GM18909 (cell line): ENCODE measurements around the gene CRHR1.
"Not testable (repeated sequence)": the region's sequence is repeated elsewhere in the genome, so short reads cannot be mapped to it uniquely, and the experiment has no call there.

Source experiments
- ATAC-seq: cut with Tn5 transposase; IDR thresholded peaks from one replicate; pipeline ENCODE4 v1.9.1; 2021; ENCODE audit warnings: mild to moderate bottlenecking; ENCODE audit not compliant: unreplicated experiment, poor library complexity

Gene CRHR1

GRCh38 chr17:45784293-45784740, at the start of gene CRHR1:
Gene CRHR1, plus strand, starts transcription at chr17:45784320. Its CDS starts 225 bp downstream, at chr17:45784545.
- no peak for ATAC-seq

GRCh38 chr17:45734598-45734997, 49.5 kb upstream of the CRHR1 start:
- no peak for ATAC-seq

- ATAC-seq = no peak
Observed at GRCh38 chr17:45735488-45735887, 48.6 kb upstream of the CRHR1 start.

GRCh38 chr17:45739786-45740185, 44.3 kb upstream of the CRHR1 start:
- no peak for ATAC-seq

GRCh38 chr17:45740553-45741330, 43.4 kb upstream of the CRHR1 start:
- no peak for ATAC-seq

GRCh38 chr17:45742251-45742650, 41.9 kb upstream of the CRHR1 start:
- no peak for ATAC-seq

- ATAC-seq = no peak
Observed at GRCh38 chr17:45743626-45744326, 40.3 kb upstream of the CRHR1 start.

GRCh38 chr17:45744826-45745225, 39.3 kb upstream of the CRHR1 start:
- ATAC-seq = not testable (repeated sequence)

GRCh38 chr17:45745601-45746494, 38.3 kb upstream of the CRHR1 start:
- no peak for ATAC-seq

- no peak for ATAC-seq
Observed at GRCh38 chr17:45747911-45748310, 36.2 kb upstream of the CRHR1 start.

- ATAC-seq = no peak
Observed at GRCh38 chr17:45748731-45749310, 35.3 kb upstream of the CRHR1 start.

GRCh38 chr17:45749831-45750335, 34.2 kb upstream of the CRHR1 start:
- ATAC-seq = no peak

GRCh38 chr17:45750779-45751440, 33.2 kb upstream of the CRHR1 start:
- no peak for ATAC-seq

- ATAC-seq = no peak
Observed at GRCh38 chr17:45751466-45751865, 32.7 kb upstream of the CRHR1 start.

- ATAC-seq = no peak
Observed at GRCh38 chr17:45752246-45752645, 31.9 kb upstream of the CRHR1 start.

- ATAC-seq = no peak
Observed at GRCh38 chr17:45753645-45754225, 30.4 kb upstream of the CRHR1 start.

- no peak for ATAC-seq
Observed at GRCh38 chr17:45755050-45755449, 29.1 kb upstream of the CRHR1 start.

GRCh38 chr17:45756266-45756991, 27.7 kb upstream of the CRHR1 start:
- ATAC-seq = no peak
